Tibial nerve (tissue), 4 donors: ENCODE data around the gene LCA5.

Experiments used
- CTCF ChIP-seq, 5 experiments: fragments of 200-600 bp in 3 of 5; fragments of 450-650 bp in 2 of 5; sonication (generic) in 3 of 5; IDR thresholded peaks; one replicate each; pipeline ENCODE4 v1.5.1; 2016 to 2019; ENCODE audit warnings: antibody characterized with exemption in 5 of 5, mild to moderate bottlenecking in 3 of 5, moderate library complexity in 2 of 5
- EP300 ChIP-seq, 2 donors: sonication (generic); formaldehyde crosslinking; IDR thresholded peaks; one replicate each; pipeline ENCODE4 v1.6.1; 2017; ENCODE audit warnings: antibody characterized with exemption in 2 of 2, mild to moderate bottlenecking in 1 of 2
- POLR2A ChIP-seq, 2 donors: fragments of 450-650 bp; IDR thresholded peaks; one replicate each; pipeline ENCODE4 v1.6.1; 2017; ENCODE audit warnings: antibody characterized with exemption in 2 of 2, mild to moderate bottlenecking in 2 of 2, moderate library complexity in 2 of 2

- no peak for TF ChIP-seq POLR2A (IDR thresholded peaks at IDR 0.05)
- TF ChIP-seq CTCF (IDR thresholded peaks at IDR 0.05), result no peak
- no peak for TF ChIP-seq EP300 (IDR thresholded peaks at IDR 0.05)
Measured at GRCh38 chr6:79450984-79451383, 86.2 kb downstream of the LCA5 start.
